ENCODE measurements around the gene MESP2.

MESP2 gene

GRCh38 chr15:89756897-89757296 is 19.2 kb upstream of the MESP2 start:
- DNase-seq = no peak

- DNase-seq = no peak
These were observed 17.8 kb upstream of the MESP2 start for GRCh38 chr15:89758283-89758682.

- DNase-seq = no peak
These were observed 17.2 kb upstream of the MESP2 start for GRCh38 chr15:89758981-89759380.

GRCh38 chr15:89759835-89760234 is 16.3 kb upstream of the MESP2 start:
- DNase-seq = no peak

GRCh38 chr15:89760303-89761008 is 15.7 kb upstream of the MESP2 start:
- peak; percentile 26 to 68 for DNase-seq

GRCh38 chr15:89761009-89761831 is 14.9 kb upstream of the MESP2 start:
- DNase-seq = no peak

GRCh38 chr15:89761929-89762328 is 14.2 kb upstream of the MESP2 start:
- no peak for DNase-seq

GRCh38 chr15:89765694-89766093 is 10.4 kb upstream of the MESP2 start:
- DNase-seq = no peak

GRCh38 chr15:89766357-89767311 is 9.5 kb upstream of the MESP2 start:
- DNase-seq = no peak

GRCh38 chr15:89767411-89767915 is 8.7 kb upstream of the MESP2 start:
- no peak for DNase-seq

GRCh38 chr15:89768071-89768500 is 8.0 kb upstream of the MESP2 start:
- no peak for DNase-seq

GRCh38 chr15:89769366-89769765 is 6.8 kb upstream of the MESP2 start:
- no peak for DNase-seq

GRCh38 chr15:89770041-89770440 is 6.1 kb upstream of the MESP2 start:
- no peak for DNase-seq

- no peak for DNase-seq
These were observed 3.1 kb upstream of the MESP2 start for GRCh38 chr15:89772932-89773583.

GRCh38 chr15:89774492-89774891 is 1.6 kb upstream of the MESP2 start:
- DNase-seq = no peak

GRCh38 chr15:89775815-89776214 is 317 bp upstream of the MESP2 start:
- no peak for DNase-seq

GRCh38 chr15:89777073-89777751 is 1.1 kb downstream of the MESP2 start:
- DNase-seq = no peak

- DNase-seq = no peak
These were observed 1.7 kb downstream of the MESP2 start for GRCh38 chr15:89777782-89778380.

- DNase-seq = no peak
These were observed 2.7 kb downstream of the MESP2 start for GRCh38 chr15:89778861-89779260.

GRCh38 chr15:89780601-89781000 is 4.5 kb downstream of the MESP2 start:
- DNase-seq = no peak

GRCh38 chr15:89781055-89781454 is 4.9 kb downstream of the MESP2 start:
- DNase-seq = no peak

Data from stimulated activated CD4-positive, alpha-beta T cell treated with anti-CD3 and anti-CD28 coated beads, Interleukin-4, amount 100 ng/mL, for 4 hours (primary cell).